IPS-NIHi7 (cell line): ENCODE data around the gene C1orf50.
"Not testable (repeated sequence)": the region's sequence is repeated elsewhere in the genome, so short reads cannot be mapped to it uniquely, and the experiment has no call there.

Experiments used
- DNase-seq: peaks from one replicate; pipeline ENCODE4 v3.0.0; 2012; ENCODE audit warnings: mixed read lengths; ENCODE audit errors: extremely low spot score

C1orf50 gene

DNA sequence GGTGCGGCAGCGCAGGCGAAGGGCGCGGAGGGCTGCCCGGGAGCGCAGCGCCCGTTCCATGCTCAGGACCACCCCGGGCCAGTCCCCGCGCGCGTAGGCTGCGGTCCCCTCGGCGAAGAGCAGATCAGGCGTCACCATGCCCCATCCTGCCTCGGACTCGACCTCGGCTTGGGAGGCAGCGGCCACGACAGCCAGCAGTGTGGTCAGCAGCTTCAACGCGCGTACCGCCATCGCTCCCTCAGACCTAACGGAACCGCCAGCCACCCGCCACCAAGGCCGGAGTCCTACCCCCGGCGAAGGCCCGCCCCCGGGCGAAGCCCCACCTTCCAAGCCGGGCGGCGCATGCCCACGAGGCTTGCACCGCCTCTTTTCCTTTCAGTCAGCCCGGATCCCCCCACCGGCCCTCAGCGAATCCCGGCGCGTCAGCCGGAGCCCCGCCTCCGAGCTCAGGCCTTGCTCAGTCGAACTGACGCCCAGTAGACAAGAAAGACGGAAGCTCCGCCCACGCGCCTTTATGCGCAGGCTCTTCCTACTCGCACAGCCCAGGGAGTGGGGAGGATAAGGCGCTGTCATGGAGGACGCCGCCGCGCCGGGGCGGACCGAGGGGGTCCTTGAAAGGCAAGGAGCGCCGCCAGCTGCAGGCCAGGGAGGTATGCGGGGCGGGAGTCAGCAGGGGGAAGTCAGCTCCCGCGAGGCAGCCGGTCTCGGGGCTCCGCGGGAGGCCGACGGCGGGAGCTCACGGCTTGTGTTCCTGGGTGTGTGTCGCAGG lies at the start of gene C1orf50, which contains the start of gene P3H1:
Gene C1orf50 (plus strand): TSS at position 509 of the 769 bp plus-strand sequence. CDS start 63 bp downstream, at position 572.
Gene P3H1 (minus strand): TSS at position 288 of the 769 bp plus-strand sequence. CDS start 57 bp downstream, at position 231.
- peak; percentile 98 for DNase-seq

DNA sequence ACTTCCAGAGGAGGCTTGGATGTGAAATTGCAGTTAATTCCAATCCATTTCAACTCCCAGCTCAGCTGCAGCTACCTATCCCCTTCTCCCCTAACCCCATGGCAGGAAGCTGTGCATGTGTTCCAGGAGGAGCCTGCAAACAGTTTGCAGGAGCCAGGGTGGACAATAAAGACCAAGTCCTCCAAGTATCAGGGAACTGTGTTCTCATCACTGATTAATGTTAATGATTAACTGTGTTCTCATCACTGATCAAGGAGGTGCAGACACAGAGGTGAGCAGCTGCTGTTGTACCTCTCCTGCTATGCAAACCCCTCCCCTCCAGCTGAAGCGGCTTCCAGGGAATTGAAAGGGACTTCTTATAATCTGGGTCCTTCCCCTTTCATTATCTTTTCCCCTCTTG lies 46.2 kb upstream of the C1orf50 start:
- DNase-seq, result no peak

DNA sequence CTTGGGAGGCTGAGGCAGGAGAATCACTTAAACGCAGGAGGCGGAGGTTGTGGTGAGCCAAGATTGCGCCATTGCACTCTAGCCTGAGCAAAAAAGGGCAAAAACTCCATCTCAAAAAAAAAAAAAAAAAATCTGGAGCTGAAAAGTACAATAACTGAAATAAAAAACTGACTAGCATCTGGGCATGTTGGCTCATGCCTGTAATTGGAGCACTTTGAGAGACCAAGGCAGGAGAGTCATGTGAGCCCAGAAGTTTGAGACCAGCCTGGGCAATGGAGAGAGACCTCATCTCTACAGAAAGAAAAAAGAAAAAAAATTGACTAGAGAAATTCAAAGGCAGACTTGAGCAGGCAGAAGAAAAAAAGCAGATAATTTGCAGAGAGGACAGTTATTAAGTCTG lies 45.1 kb upstream of the C1orf50 start:
- no peak for DNase-seq

DNA sequence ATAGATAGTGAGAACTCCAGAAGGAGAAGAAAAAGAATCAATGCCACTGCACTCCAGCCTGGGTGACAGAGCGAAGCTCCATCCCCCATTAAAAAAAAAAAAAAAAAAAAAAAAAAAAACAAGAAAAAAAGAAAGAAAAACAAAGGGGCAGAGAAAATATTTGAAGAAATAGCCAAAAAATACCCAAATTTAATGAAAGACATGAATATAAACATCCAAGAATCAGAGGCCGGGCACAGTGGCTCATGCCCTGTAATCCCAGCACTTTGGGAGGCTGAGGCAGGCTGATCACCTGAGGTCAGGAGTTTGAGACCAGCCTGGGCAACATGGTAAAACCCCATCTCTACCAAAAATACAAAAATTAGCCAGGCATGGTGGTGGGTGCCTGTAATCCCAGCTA lies 44.6 kb upstream of the C1orf50 start:
- DNase-seq, result not testable (repeated sequence)

DNA sequence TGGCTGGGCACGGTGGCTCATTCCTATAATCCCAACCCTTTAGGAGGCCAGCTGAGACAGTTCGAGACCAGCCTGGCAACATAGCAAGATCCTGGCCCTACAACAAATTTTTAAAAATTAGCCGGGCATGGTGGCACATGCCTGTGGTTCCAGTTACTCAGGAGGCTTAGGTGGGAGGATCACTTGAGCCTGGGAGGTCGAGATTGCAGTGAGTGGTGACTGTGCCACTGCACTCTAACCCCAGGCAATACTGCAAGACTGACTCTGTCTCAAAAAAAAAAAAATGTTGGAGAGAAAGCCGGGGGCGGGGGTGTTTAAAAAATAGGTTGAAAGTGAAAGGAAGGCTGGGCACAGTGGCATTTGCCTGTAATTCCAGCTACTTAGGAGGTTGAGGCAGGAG lies 43.5 kb upstream of the C1orf50 start:
- no peak for DNase-seq

DNA sequence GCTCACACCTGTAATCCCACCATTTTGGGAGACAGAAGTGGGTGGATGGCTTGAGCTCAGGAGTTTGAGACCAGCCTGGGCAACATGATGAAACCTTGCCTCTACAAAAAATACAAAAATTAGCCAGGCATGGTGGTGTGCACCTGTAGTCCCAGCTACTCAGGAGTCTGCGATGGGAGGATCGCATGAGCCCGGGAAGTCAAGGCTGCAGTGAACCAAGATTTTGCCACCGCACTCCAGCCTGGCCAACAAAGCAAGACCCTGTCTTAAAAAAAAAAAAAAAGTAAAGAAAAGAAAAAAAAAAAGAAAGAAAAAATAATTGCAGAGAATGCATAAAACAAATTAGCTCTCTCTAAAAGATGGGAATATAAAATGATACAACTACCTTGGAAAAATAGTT lies 41.2 kb upstream of the C1orf50 start:
- not testable (repeated sequence) for DNase-seq

DNA sequence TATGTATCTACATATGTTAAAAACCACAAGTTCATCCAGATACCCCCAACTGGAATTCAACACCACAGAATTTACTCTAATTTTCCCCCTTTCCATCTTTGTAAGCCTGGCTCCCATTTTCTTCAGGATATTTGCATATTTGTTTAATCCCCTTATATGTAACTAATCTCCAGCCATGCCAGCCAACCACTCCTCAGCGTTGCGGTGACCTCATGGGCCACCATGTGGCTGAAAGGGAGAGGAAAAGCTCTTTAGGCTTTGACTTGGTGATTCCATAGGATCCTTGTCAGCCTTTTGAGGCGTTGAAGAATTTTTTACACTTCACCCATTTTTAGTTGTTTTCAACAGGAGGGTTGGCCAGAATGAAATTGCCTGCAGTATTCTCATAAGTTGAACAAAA lies 37.0 kb upstream of the C1orf50 start:
- DNase-seq, result peak; percentile 51

DNA sequence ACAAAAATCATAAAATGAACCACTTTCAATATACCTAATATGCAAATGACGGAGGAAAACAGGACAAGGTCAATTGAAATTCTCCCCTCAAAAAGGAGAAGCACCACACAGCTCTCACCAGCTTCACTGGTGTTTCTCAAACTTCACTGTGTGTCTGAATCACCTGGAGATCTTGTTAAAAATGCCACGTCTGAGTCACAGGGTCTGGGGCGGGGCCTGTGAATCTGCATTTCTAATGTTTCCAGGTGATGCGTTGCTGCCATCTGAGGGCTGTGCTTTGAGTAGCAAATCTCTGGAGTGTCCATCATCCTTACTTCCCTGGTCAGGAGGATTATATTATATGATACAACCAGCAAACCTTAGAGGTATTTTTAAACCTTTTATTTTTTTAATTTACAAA lies 36.1 kb upstream of the C1orf50 start:
- no peak for DNase-seq

DNA sequence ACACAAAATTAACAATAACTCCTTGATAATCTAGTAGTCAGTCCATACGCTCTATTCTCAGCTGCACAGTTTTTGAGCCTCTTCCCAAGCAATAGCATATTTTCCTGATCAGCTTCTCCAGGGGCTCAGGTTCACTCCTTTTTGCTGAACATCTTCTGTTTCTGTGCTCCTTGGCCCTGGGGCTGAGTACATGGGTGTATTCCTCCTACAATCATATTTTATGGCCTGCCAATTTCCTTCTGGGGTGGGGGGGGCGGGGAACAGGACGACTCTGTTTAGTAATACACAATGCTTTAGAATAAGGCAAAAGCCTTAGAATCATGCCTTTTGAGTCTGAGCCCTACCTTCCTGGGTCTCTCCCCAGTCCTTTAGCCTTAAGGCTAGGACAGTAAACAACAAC lies 35.5 kb upstream of the C1orf50 start:
- no peak for DNase-seq

DNA sequence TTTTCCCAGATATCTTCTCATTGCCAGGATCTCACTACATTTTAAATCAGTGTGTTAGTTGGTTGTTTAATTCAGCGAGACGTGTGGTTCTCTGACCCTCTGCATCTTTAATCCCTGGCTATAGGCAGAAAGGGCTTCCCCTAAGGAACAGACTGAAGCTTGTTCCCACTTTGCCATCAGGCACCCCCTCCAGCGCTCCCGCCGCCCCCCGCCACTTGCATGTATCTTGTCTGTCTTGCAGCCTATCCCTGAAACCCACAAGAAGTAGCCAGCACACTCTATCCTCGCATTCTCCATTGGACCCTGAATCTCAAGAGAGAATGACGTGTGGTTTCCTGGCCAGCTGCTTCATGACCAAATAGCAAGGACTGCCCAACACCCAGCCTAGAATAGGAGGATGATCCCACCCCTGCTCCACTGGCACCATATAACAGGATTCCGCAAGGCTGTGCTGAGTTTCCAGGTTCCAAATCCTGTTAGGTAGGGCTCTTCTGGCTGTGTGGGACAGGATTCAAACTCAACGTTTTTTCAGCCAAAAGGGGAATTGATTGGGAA lies 34.8 kb upstream of the C1orf50 start:
- DNase-seq, result no peak

DNA sequence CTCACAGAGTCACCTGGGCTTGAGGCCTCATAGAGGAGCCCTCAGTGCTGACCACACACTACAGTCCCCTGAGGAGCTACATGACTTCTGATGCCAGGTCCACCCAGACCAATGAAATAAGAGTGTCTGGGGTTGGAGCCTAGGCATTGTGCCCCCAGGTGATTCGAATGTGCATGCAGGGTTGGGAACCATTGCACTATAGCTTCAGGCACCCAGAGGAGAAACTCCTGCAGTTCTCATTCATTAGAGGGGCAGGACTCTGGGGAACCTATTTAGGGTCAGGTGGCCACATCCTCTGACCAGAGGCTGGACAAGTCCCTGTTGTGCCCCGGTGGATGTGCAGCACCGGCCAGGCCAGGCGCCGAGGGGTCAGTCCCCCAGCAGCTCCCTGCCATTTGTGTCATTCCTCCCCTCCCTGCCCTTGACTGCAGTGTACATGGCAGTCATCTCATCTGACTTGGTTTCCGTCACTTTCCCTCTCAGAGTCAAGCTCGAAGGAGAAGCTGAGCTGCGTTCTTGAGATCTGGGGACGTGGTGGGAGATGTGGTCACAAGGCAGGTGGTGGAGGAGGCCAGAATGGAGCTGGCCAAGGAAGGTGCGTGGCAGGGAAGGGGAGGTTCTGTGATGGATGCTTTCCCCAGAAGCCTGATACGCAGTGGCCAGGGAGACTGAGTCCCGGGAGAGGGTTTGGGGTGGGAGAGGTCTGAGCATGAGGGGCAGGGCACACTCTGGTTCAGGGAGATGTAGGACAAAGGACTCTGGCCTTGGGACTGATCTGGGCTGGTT lies 33.4 kb upstream of the C1orf50 start:
- no peak for DNase-seq

DNA sequence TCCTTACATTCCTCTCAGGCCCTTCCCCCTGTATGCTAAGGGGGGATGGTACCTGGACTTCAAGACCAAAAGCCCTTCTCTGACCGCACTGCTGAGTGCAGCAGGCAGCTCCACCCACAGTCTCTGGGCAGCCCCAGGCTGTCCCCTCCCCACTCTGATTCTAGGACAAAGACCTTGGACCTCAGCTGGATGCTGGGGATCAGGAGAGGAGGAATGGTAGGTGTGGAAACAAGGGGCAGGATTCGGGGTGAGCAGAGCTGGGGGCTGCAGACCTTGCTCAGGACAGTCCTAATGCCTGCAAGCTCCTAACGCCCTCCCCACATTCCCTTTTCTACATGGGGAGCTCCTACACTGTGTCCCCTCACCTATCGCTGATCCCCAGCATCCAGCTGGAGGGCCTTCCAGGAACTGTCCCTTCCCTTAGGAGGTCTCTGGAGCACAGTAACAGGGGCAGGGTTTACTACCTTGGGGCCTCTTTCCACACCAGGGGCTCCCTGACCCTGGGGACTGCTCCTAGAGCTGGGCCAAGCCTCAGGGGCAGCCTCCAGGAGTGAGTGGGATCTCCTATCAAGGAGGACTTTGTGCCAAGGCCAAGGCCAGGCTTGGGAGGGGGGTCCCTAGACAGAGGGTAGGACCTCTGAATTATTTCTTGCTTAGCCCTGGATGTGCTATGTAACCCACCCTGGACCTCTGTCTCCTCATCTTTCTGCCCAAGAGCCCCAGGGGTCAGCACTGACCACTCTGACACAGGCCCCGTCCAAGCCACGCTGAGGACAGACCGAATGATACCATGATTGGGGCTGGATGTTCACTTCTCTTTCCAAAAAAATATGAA lies 32.6 kb upstream of the C1orf50 start:
- no peak for DNase-seq

DNA sequence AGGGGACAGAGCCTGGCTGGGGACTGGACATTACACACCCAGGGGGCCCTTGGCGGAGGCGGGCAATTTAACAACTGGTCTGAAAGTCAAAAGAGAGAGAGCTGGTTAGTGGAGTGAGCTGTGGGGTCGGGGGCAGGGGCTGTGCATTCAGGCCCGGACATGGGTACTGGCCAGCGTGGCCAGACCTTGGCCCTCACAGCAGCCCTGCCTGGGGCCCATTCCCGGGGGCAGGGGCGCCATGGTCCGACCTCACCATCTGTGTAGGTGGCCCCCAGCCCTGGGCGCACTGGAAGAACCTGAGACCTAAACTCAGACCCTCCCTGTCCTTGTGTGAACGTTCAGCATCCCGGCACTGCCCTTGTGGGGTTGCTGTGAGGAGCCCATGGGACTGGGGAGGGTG lies 32.0 kb upstream of the C1orf50 start:
- no peak for DNase-seq

DNA sequence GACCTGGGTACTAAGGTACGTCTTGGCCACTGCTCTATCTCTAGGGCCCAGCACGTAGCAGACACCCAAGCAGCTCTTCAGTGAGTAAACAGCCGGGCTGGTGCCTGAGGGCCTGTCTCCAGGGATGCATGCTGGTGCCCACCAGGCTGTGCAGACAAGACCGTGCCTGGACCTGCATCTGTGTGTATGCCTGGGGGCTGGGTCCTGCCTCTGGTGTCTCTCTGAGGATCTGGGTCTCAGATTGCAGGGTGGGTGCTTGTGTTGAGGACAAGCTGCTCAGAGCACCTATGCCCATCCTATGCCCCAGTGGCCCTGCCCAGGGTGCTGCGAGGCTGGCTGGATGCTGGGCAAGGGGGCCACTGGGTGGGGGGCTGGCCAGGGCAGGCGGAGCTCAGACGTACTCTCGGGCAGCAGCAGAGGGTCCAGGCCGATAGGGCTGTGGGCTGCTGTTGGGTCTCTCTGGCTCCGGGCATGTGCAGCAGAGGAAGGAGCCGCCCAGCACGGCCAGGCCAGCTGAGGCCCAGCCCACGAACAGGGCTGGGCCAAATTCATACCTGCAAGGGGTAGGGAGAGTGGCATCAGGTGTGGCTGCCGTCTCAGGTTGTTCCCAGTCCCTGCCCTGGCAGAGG lies 31.5 kb upstream of the C1orf50 start:
- no peak for DNase-seq

DNA sequence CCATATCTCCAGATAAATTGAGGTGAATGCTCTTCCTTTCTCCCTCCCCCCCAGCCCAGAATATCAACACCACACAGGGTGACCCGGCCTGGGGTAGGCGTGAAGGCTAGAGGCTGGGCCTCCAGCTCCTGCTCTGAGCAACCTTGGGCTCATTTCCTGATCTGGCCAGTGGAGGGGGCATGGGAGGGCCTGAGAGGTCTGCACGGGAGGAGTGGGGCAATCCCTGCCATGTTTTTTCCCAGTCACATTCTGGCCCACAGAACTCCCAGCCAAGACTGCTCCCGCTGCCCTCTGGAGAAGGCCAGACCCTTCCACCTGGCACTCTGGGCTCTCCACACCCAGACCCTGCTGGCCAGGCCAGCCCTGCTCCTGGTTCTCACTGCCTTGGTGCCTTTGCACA lies 30.9 kb upstream of the C1orf50 start:
- peak; percentile 66 for DNase-seq

DNA sequence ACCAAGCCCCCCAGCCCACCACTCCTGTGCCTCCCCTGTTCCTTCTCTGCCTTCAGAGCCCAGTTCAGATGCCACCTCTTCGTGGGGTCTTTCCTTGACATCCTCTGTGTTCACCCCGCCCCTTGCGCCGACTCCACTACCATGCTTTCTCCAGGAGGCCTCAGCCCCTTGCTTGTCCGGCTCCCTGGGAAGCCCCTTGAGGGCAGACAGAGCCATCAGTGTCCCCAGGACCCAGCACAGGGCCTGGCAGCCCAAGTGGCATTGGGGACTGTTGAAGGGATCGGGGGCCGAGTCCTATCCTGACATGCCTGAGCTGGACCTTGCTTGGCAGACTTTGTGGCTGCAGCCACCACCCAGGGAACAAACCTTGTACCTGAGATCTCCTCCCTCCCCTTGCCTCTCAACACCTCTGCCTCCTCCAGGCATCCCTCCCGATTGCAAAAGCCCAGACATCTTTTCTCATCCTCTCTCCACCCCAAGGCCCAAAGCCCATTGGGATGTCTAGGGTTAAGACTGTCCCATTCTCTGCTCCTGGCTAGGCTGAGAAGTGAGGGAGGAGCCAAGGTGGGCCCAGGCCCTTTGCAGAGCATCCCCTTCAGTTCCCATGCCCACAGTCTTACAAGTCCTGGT lies 30.4 kb upstream of the C1orf50 start:
- DNase-seq, result no peak

DNA sequence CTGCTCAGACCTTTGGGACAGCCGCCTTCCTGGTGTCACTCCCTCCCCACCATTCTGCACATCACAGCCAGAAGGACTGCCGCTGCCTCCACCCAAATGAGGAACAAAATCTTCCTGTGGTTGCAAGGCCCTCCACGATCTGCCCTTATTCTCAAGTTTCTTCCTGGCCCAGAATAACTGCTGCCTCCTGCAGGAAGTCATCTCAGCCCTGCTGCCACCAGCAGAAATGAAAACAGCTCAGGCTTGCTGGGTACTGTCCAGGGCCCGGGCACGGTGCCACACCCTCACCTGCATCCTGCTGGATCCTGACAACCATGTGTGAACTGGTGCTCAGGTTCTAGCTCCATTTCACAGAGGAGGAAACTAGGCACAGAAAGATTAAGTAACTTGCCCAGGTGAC lies 29.8 kb upstream of the C1orf50 start:
- DNase-seq, result no peak

DNA sequence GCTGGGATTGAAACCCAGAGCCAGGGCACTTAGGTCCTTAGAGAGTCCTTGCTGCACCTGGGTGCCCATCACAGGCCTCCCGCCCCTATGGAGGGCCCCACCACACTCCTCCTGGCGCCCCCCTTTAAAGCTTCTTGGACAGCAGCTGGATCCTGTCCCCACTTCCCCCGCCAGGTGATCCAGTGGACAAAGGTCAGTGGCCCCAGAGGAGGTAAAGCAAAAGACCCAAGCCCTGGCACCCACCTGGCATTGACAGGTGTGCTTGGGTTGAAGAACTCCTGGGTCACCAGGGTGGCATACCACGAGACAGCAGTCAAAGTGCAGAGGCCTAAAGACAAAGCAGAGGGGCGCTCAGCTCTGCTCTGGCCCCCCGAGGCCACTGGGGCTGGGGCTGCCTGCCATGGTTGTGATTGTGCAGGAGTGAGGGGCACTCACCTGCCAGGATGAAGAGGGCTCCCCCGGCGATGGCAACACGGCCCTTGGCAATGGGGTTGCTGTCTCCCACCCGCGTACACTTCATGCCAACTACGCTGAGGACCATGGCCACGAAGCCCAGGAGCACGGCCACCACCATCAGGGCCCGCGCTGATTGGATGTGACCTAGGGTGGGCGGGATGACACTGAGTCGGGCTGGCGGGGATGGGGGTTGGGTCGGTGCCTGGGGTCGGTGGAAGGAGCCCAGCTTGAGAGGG lies 28.9 kb upstream of the C1orf50 start:
- no peak for DNase-seq

DNA sequence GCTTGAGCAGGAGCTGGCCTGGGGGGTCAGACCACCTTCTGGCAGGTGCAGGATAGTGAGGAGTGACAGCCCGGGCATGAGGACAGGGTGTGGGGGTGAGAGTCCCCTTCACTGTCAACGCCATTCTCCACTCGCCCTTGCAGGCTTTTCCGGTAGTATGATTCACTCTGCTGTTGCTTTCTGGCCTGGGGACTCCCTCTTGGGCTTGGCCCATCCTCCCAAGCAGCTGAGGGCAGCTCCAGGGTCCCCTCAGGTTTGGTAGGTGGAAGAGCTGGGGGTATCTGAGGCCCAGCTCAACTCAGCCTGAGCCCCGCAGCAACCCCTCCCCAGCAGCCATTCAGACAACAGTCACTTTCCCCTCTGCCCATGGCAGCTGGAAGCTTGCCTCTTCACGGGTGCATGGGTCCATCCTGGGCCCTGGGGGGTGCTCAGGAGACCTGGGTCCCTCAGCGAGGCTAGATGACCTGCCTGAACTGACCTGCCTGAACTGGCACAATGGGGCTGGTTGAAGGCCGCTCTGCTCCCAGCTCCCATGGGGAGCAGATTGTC lies 28.3 kb upstream of the C1orf50 start:
- no peak for DNase-seq
